WERI-Rb-1 (cell line): ENCODE measurements around the gene GOSR2.

ENCODE experiments used
- DNase-seq: peaks from one replicate; pipeline ENCODE4 v3.0.0-alpha.2; 2020
- H3K27ac ChIP-seq: fragments of 250-450 bp; sonication (Bioruptor Pico); 2 replicates; pipeline ENCODE4 v1.5.1; 2020; ENCODE audit warnings: mild to moderate bottlenecking, moderate library complexity
- H3K27me3 ChIP-seq: fragments of 250-450 bp; sonication (Bioruptor Pico); 2 replicates; pipeline ENCODE4 v1.5.1; 2021; ENCODE audit warnings: mild to moderate bottlenecking, low read depth, moderate library complexity; ENCODE audit not compliant: insufficient read depth, severe bottlenecking
- H3K36me3 ChIP-seq: fragments of 250-450 bp; sonication (Bioruptor Pico); 2 replicates; pipeline ENCODE4 v1.5.1; 2020; ENCODE audit warnings: mild to moderate bottlenecking, moderate library complexity
- H3K4me3 ChIP-seq: 2 replicates; pipeline ENCODE4 v1.5.1; 2011; ENCODE audit warnings: low read depth, mild to moderate bottlenecking, control low read depth, low read length
- H3K9me3 ChIP-seq: fragments of 250-450 bp; sonication (Bioruptor Pico); 2 replicates; pipeline ENCODE4 v1.5.1; 2021; ENCODE audit warnings: mild to moderate bottlenecking, moderate library complexity; ENCODE audit not compliant: severe bottlenecking
- CTCF ChIP-seq: IDR thresholded peaks from 2 replicates; pipeline ENCODE4 v1.5.1; 2011; ENCODE audit warnings: low read depth, mild to moderate bottlenecking, control low read depth, inconsistent platforms, low read length

GOSR2 gene

GRCh38 chr17:46935658-46936266, 12.8 kb downstream of the GOSR2 start:
- Histone ChIP-seq H3K9me3 (no peaks in the 10 kb centered on the region), H3K27ac (no peak overlapping the region), H3K27me3 (no peaks in the 10 kb centered on the region), H3K4me3 (no peak overlapping the region), H3K36me3 (peaks cover 84% of the 10 kb centered on the region)
- no peak for DNase-seq
- no peak for TF ChIP-seq CTCF

GRCh38 chr17:46940692-46941404, 17.9 kb downstream of the GOSR2 start:
- peaks cover 44% of the 10 kb centered on the region for H3K36me3 ChIP-seq
- no peak overlapping the region for H3K4me3 ChIP-seq
- peak; percentile 88 for DNase-seq
- H3K9me3 ChIP-seq, result no peaks in the 10 kb centered on the region
- H3K27me3 ChIP-seq, result no peaks in the 10 kb centered on the region
- no peak overlapping the region for H3K27ac ChIP-seq
- TF ChIP-seq CTCF, result peak; percentile 97

GRCh38 chr17:46942441-46943217, 19.7 kb downstream of the GOSR2 start:
- DNase-seq, result peak; percentile 87
- H3K27ac ChIP-seq, result peak overlapping the region; percentile 11
- peaks cover 34% of the 10 kb centered on the region for H3K36me3 ChIP-seq
- peak; percentile 99 for TF ChIP-seq CTCF
- H3K27me3 ChIP-seq, result no peaks in the 10 kb centered on the region
- no peaks in the 10 kb centered on the region for H3K9me3 ChIP-seq
- H3K4me3 ChIP-seq, result no peak overlapping the region

GRCh38 chr17:46943218-46943500, 20.2 kb downstream of the GOSR2 start:
- no peak for TF ChIP-seq CTCF
- no peak for DNase-seq
- Histone ChIP-seq H3K27ac (no peak overlapping the region), H3K36me3 (peaks cover 30% of the 10 kb centered on the region), H3K4me3 (no peak overlapping the region; the same call in 1 of the 2 replicates), H3K9me3 (no peaks in the 10 kb centered on the region), H3K27me3 (no peaks in the 10 kb centered on the region)

GRCh38 chr17:46943501-46944393, 20.8 kb downstream of the GOSR2 start:
- no peak overlapping the region; the same call in 1 of the 2 replicates for H3K4me3 ChIP-seq
- peak; percentile 68 for DNase-seq
- peaks cover 24% of the 10 kb centered on the region for H3K36me3 ChIP-seq
- H3K9me3 ChIP-seq, result no peaks in the 10 kb centered on the region
- H3K27me3 ChIP-seq, result no peaks in the 10 kb centered on the region
- H3K27ac ChIP-seq, result no peak overlapping the region
- TF ChIP-seq CTCF, result no peak
